Loucy (cell line): ENCODE measurements around the gene SMCO2.

Source experiments
- H2AFZ ChIP-seq: fragments of 200-600 bp; sonication (generic); 2 replicates; pipeline ENCODE4 v1.6.0; 2016; ENCODE audit warnings: antibody characterized with exemption, mild to moderate bottlenecking, low read length, moderate library complexity
- H3F3A ChIP-seq: fragments of 200-600 bp; 2 replicates; pipeline ENCODE4 v1.6.0; 2016; ENCODE audit warnings: antibody characterized with exemption, low read depth, mild to moderate bottlenecking
- H3K27me3 ChIP-seq: fragments of 200-600 bp; sonication (generic); 2 replicates; pipeline ENCODE4 v1.6.1; 2014; ENCODE audit warnings: low read length, mild to moderate bottlenecking; ENCODE audit not compliant: insufficient read depth, poor library complexity, severe bottlenecking
- H3K36me3 ChIP-seq: fragments of 200-600 bp; sonication (generic); 2 replicates; pipeline ENCODE4 v1.6.1; 2016; ENCODE audit warnings: low read length; ENCODE audit not compliant: insufficient read depth
- H3K4me1 ChIP-seq: fragments of 200-600 bp; sonication (generic); 2 replicates; pipeline ENCODE4 v1.5.1; 2014; ENCODE audit warnings: low read length, mild to moderate bottlenecking; ENCODE audit not compliant: insufficient read depth, poor library complexity, severe bottlenecking
- H3K4me2 ChIP-seq: fragments of 200-600 bp; sonication (generic); 2 replicates; pipeline ENCODE4 v1.6.0; 2014; ENCODE audit warnings: antibody characterized with exemption, low read length, low read depth, mild to moderate bottlenecking; ENCODE audit not compliant: poor library complexity, severe bottlenecking
- H3K4me3 ChIP-seq: fragments of 200-600 bp; sonication (generic); 2 replicates; pipeline ENCODE4 v1.5.1; 2014; ENCODE audit warnings: low read length, mild to moderate bottlenecking, mixed read lengths; ENCODE audit not compliant: poor library complexity, severe bottlenecking
- H3K79me2 ChIP-seq: fragments of 200-600 bp; sonication (generic); 2 replicates; pipeline ENCODE4 v1.6.1; 2014; ENCODE audit warnings: low read length; ENCODE audit not compliant: insufficient read depth
- H3K9ac ChIP-seq: fragments of 200-600 bp; sonication (generic); 2 replicates; pipeline ENCODE4 v1.6.0; 2014; ENCODE audit warnings: mild to moderate bottlenecking, low read depth, low read length, moderate library complexity; ENCODE audit not compliant: poor library complexity, severe bottlenecking
- H3K9me2 ChIP-seq: fragments of 200-600 bp; sonication (generic); replicated peaks from 2 replicates; pipeline ENCODE4 v1.6.1; 2016; ENCODE audit warnings: low read depth, low read length, mixed read lengths
- H3K9me3 ChIP-seq: fragments of 200-600 bp; sonication (generic); 2 replicates; pipeline ENCODE4 v1.6.1; 2014; ENCODE audit warnings: mild to moderate bottlenecking, antibody characterized with exemption, low read length, low read depth; ENCODE audit not compliant: insufficient read depth
- H4K20me1 ChIP-seq: fragments of 200-600 bp; sonication (generic); 2 replicates; pipeline ENCODE4 v1.6.0; 2014; ENCODE audit warnings: antibody characterized with exemption, low read length, mild to moderate bottlenecking; ENCODE audit not compliant: insufficient read depth, poor library complexity, severe bottlenecking
- CTCF ChIP-seq: fragments of 200-600 bp; sonication (generic); conservative IDR thresholded peaks from 2 replicates; pipeline ENCODE4 v1.5.1; 2014; ENCODE audit warnings: mild to moderate bottlenecking, antibody characterized with exemption, low read length
- EZH2phosphoT487 ChIP-seq: fragments of 200-600 bp; IDR thresholded peaks from 2 replicates; pipeline ENCODE4 v1.6.1; 2018; ENCODE audit warnings: antibody characterized with exemption, mild to moderate bottlenecking, moderate library complexity, borderline replicate concordance

Gene SMCO2

GRCh38 chr12:27508736-27509431 is 62.3 kb downstream of the SMCO2 start:
- Histone ChIP-seq H3K9ac (no peak overlapping the region), H3K4me2 (no peak overlapping the region), H2AFZ (no peak overlapping the region), H4K20me1 (no peaks in the 10 kb centered on the region), H3K36me3 (no peaks in the 10 kb centered on the region), H3K9me3 (no peaks in the 10 kb centered on the region), H3K4me3 (no peak overlapping the region), H3K9me2 (no peaks in the 10 kb centered on the region), H3F3A (no peaks in the 10 kb centered on the region), H3K27me3 (no peaks in the 10 kb centered on the region), H3K79me2 (no peaks in the 10 kb centered on the region), H3K4me1 (no peaks in the 10 kb centered on the region)
- TF ChIP-seq EZH2phosphoT487 (no peak), CTCF (no peak)

- Histone ChIP-seq H3K4me1 (no peaks in the 10 kb centered on the region), H3K9ac (no peak overlapping the region), H3K9me2 (no peaks in the 10 kb centered on the region), H3K36me3 (no peaks in the 10 kb centered on the region), H4K20me1 (no peaks in the 10 kb centered on the region), H3K79me2 (no peaks in the 10 kb centered on the region), H3K4me3 (no peak overlapping the region), H3K27me3 (no peaks in the 10 kb centered on the region), H3K9me3 (no peaks in the 10 kb centered on the region), H2AFZ (no peak overlapping the region), H3F3A (no peaks in the 10 kb centered on the region), H3K4me2 (no peak overlapping the region)
- no peak for TF ChIP-seq CTCF
- TF ChIP-seq EZH2phosphoT487, result no peak
Observed at GRCh38 chr12:27511031-27511722, 64.6 kb downstream of the SMCO2 start.

- Histone ChIP-seq H3F3A (no peaks in the 10 kb centered on the region), H3K9me2 (no peaks in the 10 kb centered on the region), H2AFZ (no peak overlapping the region), H3K9me3 (no peaks in the 10 kb centered on the region), H3K4me1 (no peaks in the 10 kb centered on the region), H3K27me3 (no peaks in the 10 kb centered on the region), H3K36me3 (no peaks in the 10 kb centered on the region), H3K4me3 (no peak overlapping the region), H3K4me2 (no peak overlapping the region), H4K20me1 (no peaks in the 10 kb centered on the region), H3K9ac (no peak overlapping the region), H3K79me2 (no peaks in the 10 kb centered on the region)
- TF ChIP-seq EZH2phosphoT487 (no peak), CTCF (no peak)
Observed at GRCh38 chr12:27511723-27512045, 65.1 kb downstream of the SMCO2 start.
